Tibial nerve (tissue), 4 donors: ENCODE measurements around the gene RAB11FIP3. TPM values are rescaled to one million over a fixed set of nuclear protein-coding genes. Genes with fewer than 3 reads are reported as not detected.
A peak's percentile ranks its signal among the peaks of the same experiment; 100 is the strongest.

Source experiments
- DNase-seq, 2 donors: peaks; one replicate each; pipeline ENCODE4 v3.0.0-alpha.2; 2019; ENCODE audit warnings: low spot score in 2 of 2
- H3K27ac ChIP-seq, 4 donors: fragments of 200-600 bp; sonication (generic) in 3 of 4; one replicate each; pipeline ENCODE4 v1.5.1; 2017 to 2019; ENCODE audit warnings: mild to moderate bottlenecking in 1 of 4
- H3K27me3 ChIP-seq, 2 donors: fragments of 200-600 bp; sonication (generic) in 1 of 2; one replicate each; pipeline versions ENCODE4 v1.5.1 to v1.6.0; 2017 to 2019
- H3K36me3 ChIP-seq, 3 donors: fragments of 200-600 bp; sonication (generic); one replicate each; pipeline ENCODE4 v1.5.1; 2018 to 2019
- H3K4me1 ChIP-seq, 4 donors: fragments of 200-600 bp; sonication (generic) in 3 of 4; one replicate each; pipeline ENCODE4 v1.5.1; 2017 to 2019
- H3K4me3 ChIP-seq, 4 donors: fragments of 200-600 bp; sonication (generic) in 3 of 4; one replicate each; pipeline ENCODE4 v1.5.1; 2017 to 2019; ENCODE audit warnings: mild to moderate bottlenecking in 1 of 4, moderate library complexity in 1 of 4
- H3K9me3 ChIP-seq, 4 donors: fragments of 200-600 bp; sonication (generic) in 3 of 4; one replicate each; pipeline ENCODE4 v1.5.1; 2017 to 2019
- CTCF ChIP-seq, 5 experiments: fragments of 200-600 bp in 3 of 5; fragments of 450-650 bp in 2 of 5; sonication (generic) in 3 of 5; IDR thresholded peaks; one replicate each; pipeline ENCODE4 v1.5.1; 2016 to 2019; ENCODE audit warnings: antibody characterized with exemption in 5 of 5, mild to moderate bottlenecking in 3 of 5, moderate library complexity in 2 of 5
- EP300 ChIP-seq, 2 donors: sonication (generic); formaldehyde crosslinking; IDR thresholded peaks; one replicate each; pipeline ENCODE4 v1.6.1; 2017; ENCODE audit warnings: antibody characterized with exemption in 2 of 2, mild to moderate bottlenecking in 1 of 2
- POLR2A ChIP-seq, 2 donors: fragments of 450-650 bp; IDR thresholded peaks; one replicate each; pipeline ENCODE4 v1.6.1; 2017; ENCODE audit warnings: antibody characterized with exemption in 2 of 2, mild to moderate bottlenecking in 2 of 2, moderate library complexity in 2 of 2
- WGBS, 2 donors: methylation state at CpG; one replicate each; pipeline ENCODE4 v1.1.5; 2018; 5-methylcytosine and 5-hydroxymethylcytosine counted together
- total RNA-seq, 4 donors: library from RNA; depleted of rRNA; stranded (reverse); fragments of >200 nt; gene quantifications; one replicate each; pipeline ENCODE4 v1.1.0, GENCODE V29; 2016

The RAB11FIP3 gene
- total RNA-seq, 4 donors from 2014 or later, result 30.2 to 128 (median 54.6) TPM

- Histone ChIP-seq H3K27ac (no peak overlapping the region), H3K4me1 (no peaks in the 10 kb centered on the region), H3K36me3 (peaks cover 0 to 88% (median 0%) of the 10 kb centered on the region in 3 donors), H3K27me3 (no peaks in the 10 kb centered on the region), H3K4me3 (no peak overlapping the region), H3K9me3 (no peaks in the 10 kb centered on the region)
- 86 to 93% methylated on average over 19 to 25 of the region's 29 CpGs for WGBS, 2 donors
- TF ChIP-seq CTCF (IDR thresholded peaks at IDR 0.05) (no peak), POLR2A (IDR thresholded peaks at IDR 0.05) (no peak), EP300 (IDR thresholded peaks at IDR 0.05) (no peak)
- DNase-seq, result no peak
Observed at GRCh38 chr16:540645-541340, 115.3 kb downstream of the RAB11FIP3 start.

GRCh38 chr16:543301-544164 lies 118.1 kb downstream of the RAB11FIP3 start:
- TF ChIP-seq EP300 (IDR thresholded peaks at IDR 0.05) (no peak), POLR2A (IDR thresholded peaks at IDR 0.05) (no peak)
- no peak overlapping the region for H3K27ac ChIP-seq
- no peaks in the 10 kb centered on the region for H3K27me3 ChIP-seq
- 87 to 94% methylated on average over 21 to 51 of the region's 51 CpGs for WGBS, 2 donors
- peaks cover 0 to 87% (median 0%) of the 10 kb centered on the region in 3 donors for H3K36me3 ChIP-seq
- no peak overlapping the region for H3K4me3 ChIP-seq
- peaks cover 0 to 14% (median 0%) of the 10 kb centered on the region in 4 donors for H3K4me1 ChIP-seq
- H3K9me3 ChIP-seq, result no peaks in the 10 kb centered on the region
- DNase-seq, result no peak

- no peaks in the 10 kb centered on the region for H3K27me3 ChIP-seq
- H3K36me3 ChIP-seq, result peaks cover 0 to 87% (median 2%) of the 10 kb centered on the region in 3 donors
- no peak overlapping the region for H3K27ac ChIP-seq
- H3K9me3 ChIP-seq, result no peaks in the 10 kb centered on the region
- no peak overlapping the region for H3K4me3 ChIP-seq
- H3K4me1 ChIP-seq, result peaks cover 0 to 14% (median 0%) of the 10 kb centered on the region in 4 donors
- 92 to 94% methylated on average over 41 to 46 of the region's 46 CpGs for WGBS, 2 donors
- DNase-seq, result no peak
- TF ChIP-seq POLR2A (IDR thresholded peaks at IDR 0.05), result no peak
- no peak for TF ChIP-seq EP300 (IDR thresholded peaks at IDR 0.05)
- TF ChIP-seq CTCF (IDR thresholded peaks at IDR 0.05), result no peak
Observed at GRCh38 chr16:544517-544916, 119.1 kb downstream of the RAB11FIP3 start.

- H3K27me3 ChIP-seq, result no peaks in the 10 kb centered on the region
- peak overlapping the region in 2 of 4 donors; percentile 15 to 17 for H3K4me3 ChIP-seq
- WGBS, 2 donors, result 67 to 74% methylated on average over 29 to 56 of the region's 60 CpGs
- no peaks in the 10 kb centered on the region for H3K9me3 ChIP-seq
- no peak overlapping the region for H3K27ac ChIP-seq
- DNase-seq, result peak; percentile 54 to 55
- TF ChIP-seq POLR2A (IDR thresholded peaks at IDR 0.05) (no peak), CTCF (IDR thresholded peaks at IDR 0.05) (peak; percentile 32 to 69 (median 43)), EP300 (IDR thresholded peaks at IDR 0.05) (no peak)
- peaks cover 5 to 89% (median 8%) of the 10 kb centered on the region in 3 donors for H3K36me3 ChIP-seq
- H3K4me1 ChIP-seq, result peaks cover 0 to 14% (median 0%) of the 10 kb centered on the region in 4 donors
Observed at GRCh38 chr16:546909-547770, 121.7 kb downstream of the RAB11FIP3 start.

GRCh38 chr16:548586-548985 lies 123.1 kb downstream of the RAB11FIP3 start:
- no peak for DNase-seq
- Histone ChIP-seq H3K36me3 (peaks cover 5 to 96% (median 9%) of the 10 kb centered on the region in 3 donors), H3K27ac (no peak overlapping the region), H3K4me1 (peaks cover 0 to 14% (median 0%) of the 10 kb centered on the region in 4 donors), H3K27me3 (no peaks in the 10 kb centered on the region), H3K4me3 (no peak overlapping the region), H3K9me3 (no peaks in the 10 kb centered on the region)
- TF ChIP-seq CTCF (IDR thresholded peaks at IDR 0.05), result no peak
- no peak for TF ChIP-seq EP300 (IDR thresholded peaks at IDR 0.05)
- TF ChIP-seq POLR2A (IDR thresholded peaks at IDR 0.05), result no peak
- WGBS, 2 donors, result 93% methylated on average over 18 to 19 of the region's 21 CpGs
